H1 (cell line): Measurements from ENCODE around the gene HSPA12A. TPM values are rescaled to one million over a fixed set of nuclear protein-coding genes. Genes with fewer than 3 reads are reported as not detected.

Source experiments
- CTCF ChIA-PET: fragments of 300-600 bp; sonication (Branson Sonifier 250); formaldehyde crosslinking; loops from one replicate; lab custom pipeline; 2021; ENCODE audit not compliant: partially characterized antibody; lab: Charles Lee
- POLR2A ChIA-PET: fragments of 300-600 bp; sonication (Branson Sonifier 250); formaldehyde crosslinking; loops from one replicate; lab custom pipeline; 2021; ENCODE audit warnings: inconsistent platforms; ENCODE audit not compliant: partially characterized antibody; lab: Charles Lee
- DNase-seq, 2 experiments: peaks; one replicate each; pipeline versions ENCODE4 v3.0.0 to v3.0.0-alpha.2; 2010 to 2022; ENCODE audit warnings: low spot score in 2 of 2, low read depth in 1 of 2, mixed read lengths in 1 of 2
- FAIRE-seq: peaks from 2 replicates; lab custom pipeline; 2011; peaks lifted over from hg19 to GRCh38; lab: Jason Lieb, UNC
- H2AFZ ChIP-seq: 2 replicates; pipeline ENCODE4 v1.8.1; 2012; ENCODE audit warnings: low read length, inconsistent platforms
- H2AK5ac ChIP-seq: 2 replicates; pipeline ENCODE4 v1.6.1; 2013; ENCODE audit warnings: low read depth, low read length
- H2BK120ac ChIP-seq: replicated peaks from 2 replicates; pipeline ENCODE3; 2013; ENCODE audit warnings: low read depth, low read length, inconsistent platforms
- H2BK12ac ChIP-seq: 2 replicates; pipeline ENCODE4 v1.6.1; 2013; ENCODE audit warnings: low read depth, low read length
- H2BK15ac ChIP-seq: 2 replicates; pipeline ENCODE4 v1.6.1; 2013; ENCODE audit warnings: low read length
- H2BK20ac ChIP-seq: 2 replicates; pipeline ENCODE4 v1.6.1; 2013; ENCODE audit warnings: low read length
- H2BK5ac ChIP-seq: 2 replicates; pipeline ENCODE4 v1.6.1; 2013; ENCODE audit warnings: low read depth, low read length
- H3K14ac ChIP-seq: 2 replicates; pipeline ENCODE4 v1.6.1; 2013; ENCODE audit warnings: inconsistent platforms; ENCODE audit not compliant: insufficient read length
- H3K18ac ChIP-seq: 2 replicates; pipeline ENCODE4 v1.6.1; 2013; ENCODE audit warnings: low read length; ENCODE audit errors: extremely low read depth
- H3K23ac ChIP-seq: 2 replicates; pipeline ENCODE4 v1.6.1; 2013; ENCODE audit warnings: inconsistent platforms; ENCODE audit not compliant: insufficient read length
- H3K23me2 ChIP-seq: 2 replicates; pipeline ENCODE4 v1.6.1; 2013; ENCODE audit warnings: low read depth, low read length
- H3K27ac ChIP-seq: 2 replicates; pipeline ENCODE4 v1.6.1; 2011; ENCODE audit warnings: low read depth, low read length, inconsistent platforms
- H3K27me3 ChIP-seq, 4 experiments: replicated peaks in 1 of 4; 1 replicate in 1 of 4; 2 replicates in 3 of 4; pipeline versions ENCODE4 v1.6.1 to v1.8.1; 2011 to 2013; ENCODE audit warnings: low read length in 3 of 4, mild to moderate bottlenecking in 3 of 4, inconsistent platforms in 2 of 4, mixed read lengths in 2 of 4, moderate library complexity in 1 of 4; ENCODE audit not compliant: control insufficient read depth in 3 of 4, insufficient read depth in 3 of 4; ENCODE audit errors: extremely low read depth in 1 of 4
- H3K36me3 ChIP-seq, 4 experiments: 2 replicates each; pipeline versions ENCODE4 v1.6.1 to v1.8.1; 2011 to 2013; ENCODE audit warnings: mild to moderate bottlenecking in 4 of 4, low read length in 3 of 4, moderate library complexity in 2 of 4, control low read depth in 1 of 4, inconsistent platforms in 1 of 4; ENCODE audit not compliant: insufficient read depth in 4 of 4, control insufficient read depth in 2 of 4
- H3K4ac ChIP-seq: replicated peaks from 2 replicates; pipeline ENCODE3; 2013; ENCODE audit warnings: low read length, low read depth, mixed read lengths, inconsistent platforms; ENCODE audit not compliant: insufficient read length
- H3K4me1 ChIP-seq, 4 experiments: replicated peaks in 1 of 4; 1 replicate in 1 of 4; 2 replicates in 3 of 4; pipeline versions ENCODE4 v1.6.1 to v1.8.1; 2011 to 2013; ENCODE audit warnings: low read length in 3 of 4, inconsistent platforms in 2 of 4, mixed read lengths in 1 of 4; ENCODE audit not compliant: insufficient read depth in 4 of 4, control insufficient read depth in 3 of 4
- H3K4me2 ChIP-seq, 2 experiments: 2 replicates each; pipeline versions ENCODE4 v1.6.1 to v1.8.1; 2011 to 2013; ENCODE audit warnings: low read depth in 2 of 2, low read length in 2 of 2, control low read depth in 1 of 2, inconsistent platforms in 1 of 2, mild to moderate bottlenecking in 1 of 2; ENCODE audit not compliant: insufficient read depth in 1 of 2
- H3K4me3 ChIP-seq, 4 experiments: fragments of 200-600, 300-600 bp in 1 of 4; sonication (generic), shearing (Covaris generic), sonication (Bioruptor Twin) in 1 of 4; 2 replicates each; pipeline versions ENCODE4 v1.5.1 to v1.8.1; 2011 to 2016; ENCODE audit warnings: low read length in 4 of 4, low read depth in 3 of 4, control low read depth in 2 of 4, inconsistent platforms in 2 of 4, mild to moderate bottlenecking in 2 of 4, mixed read lengths in 1 of 4, moderate library complexity in 1 of 4; ENCODE audit not compliant: insufficient read depth in 2 of 4; ENCODE audit errors: extremely low read depth in 1 of 4
- H3K56ac ChIP-seq: replicated peaks from 2 replicates; pipeline ENCODE3; 2013; ENCODE audit warnings: low read depth, mild to moderate bottlenecking, mixed read lengths, low read length, inconsistent platforms; ENCODE audit not compliant: insufficient read length
- H3K79me1 ChIP-seq: 2 replicates; pipeline ENCODE4 v1.6.1; 2013; ENCODE audit warnings: low read depth, low read length, control low read depth
- H3K79me2 ChIP-seq, 2 experiments: 2 replicates each; pipeline versions ENCODE4 v1.6.1 to v1.8.1; 2012 to 2013; ENCODE audit warnings: low read length in 2 of 2, mild to moderate bottlenecking in 2 of 2, inconsistent platforms in 1 of 2; ENCODE audit not compliant: insufficient read depth in 2 of 2, control insufficient read depth in 1 of 2
- H3K9ac ChIP-seq, 4 experiments: replicated peaks in 1 of 4; 1 replicate in 1 of 4; 2 replicates in 3 of 4; pipeline versions ENCODE4 v1.6.1 to v1.8.1; 2011 to 2013; ENCODE audit warnings: low read depth in 3 of 4, low read length in 3 of 4, control low read depth in 2 of 4, mild to moderate bottlenecking in 2 of 4, moderate library complexity in 2 of 4, inconsistent platforms in 1 of 4; ENCODE audit errors: extremely low read depth in 1 of 4
- H3K9me3 ChIP-seq, 2 experiments: 2 replicates each; pipeline versions ENCODE4 v1.6.1 to v1.8.1; 2012 to 2013; ENCODE audit warnings: mild to moderate bottlenecking in 2 of 2, moderate library complexity in 2 of 2, control low read depth in 1 of 2, inconsistent platforms in 1 of 2, low read depth in 1 of 2, low read length in 1 of 2, mixed read lengths in 1 of 2; ENCODE audit not compliant: insufficient read depth in 2 of 2
- H4K20me1 ChIP-seq, 2 experiments: replicated peaks in 1 of 2; 2 replicates each; pipeline versions ENCODE3 to v1.8.1; 2011 to 2013; ENCODE audit warnings: inconsistent platforms in 2 of 2, low read length in 2 of 2, mild to moderate bottlenecking in 1 of 2; ENCODE audit not compliant: insufficient read depth in 2 of 2, control insufficient read depth in 1 of 2
- H4K5ac ChIP-seq: 2 replicates; pipeline ENCODE4 v1.6.1; 2013; ENCODE audit warnings: low read length, low read depth, mixed read lengths, inconsistent platforms; ENCODE audit not compliant: insufficient read length
- H4K8ac ChIP-seq: 2 replicates; pipeline ENCODE4 v1.8.0; 2013; ENCODE audit warnings: mild to moderate bottlenecking, moderate library complexity, low read length, inconsistent platforms; ENCODE audit not compliant: insufficient read depth; ENCODE audit errors: extremely low read depth
- H4K91ac ChIP-seq: replicated peaks from 2 replicates; pipeline ENCODE3; 2013; ENCODE audit warnings: low read length, mixed read lengths, inconsistent platforms; ENCODE audit not compliant: insufficient read length
- HDAC2 ChIP-seq, 2 experiments: fragments of 300-600 bp in 1 of 2; sonication (generic) in 1 of 2; IDR thresholded peaks; 2 replicates each; pipeline ENCODE4 v1.6.1; 2011 to 2012; ENCODE audit warnings: low read depth in 2 of 2, low read length in 2 of 2, mild to moderate bottlenecking in 2 of 2, moderate library complexity in 2 of 2, borderline replicate concordance in 1 of 2, inconsistent platforms in 1 of 2
- JUN ChIP-seq: IDR thresholded peaks from 2 replicates; pipeline ENCODE4 v1.6.1; 2011; ENCODE audit warnings: low read depth, mild to moderate bottlenecking, improper control_type of control experiment, low read length
- KDM1A ChIP-seq: fragments of 200-600, 300-600 bp; sonication (generic); IDR thresholded peaks from 2 replicates; pipeline ENCODE4 v1.7.1; 2016; ENCODE audit warnings: mild to moderate bottlenecking, low read length, borderline replicate concordance
- MAFK ChIP-seq: IDR thresholded peaks from 2 replicates; pipeline ENCODE4 v1.6.1; 2012; ENCODE audit warnings: low read depth, mild to moderate bottlenecking, improper control_type of control experiment, low read length
- NANOG ChIP-seq: IDR thresholded peaks from 2 replicates; pipeline ENCODE4 v1.6.1; 2011; ENCODE audit warnings: low read length, low read depth, mild to moderate bottlenecking, inconsistent platforms; ENCODE audit not compliant: insufficient read depth, poor library complexity, severe bottlenecking
- POLR2A ChIP-seq, 2 experiments: IDR thresholded peaks; 1 replicate in 1 of 2; 2 replicates in 1 of 2; pipeline ENCODE4 v1.6.1; 2011; ENCODE audit warnings: low read depth in 2 of 2, low read length in 2 of 2, mild to moderate bottlenecking in 2 of 2; ENCODE audit errors: control extremely low read depth in 1 of 2
- SIN3A ChIP-seq, 2 experiments: IDR thresholded peaks in 1 of 2; conservative IDR thresholded peaks in 1 of 2; 2 replicates each; pipeline ENCODE4 v1.6.1; 2011 to 2012; ENCODE audit warnings: low read length in 2 of 2, improper control_type of control experiment in 1 of 2, low read depth in 1 of 2, mild to moderate bottlenecking in 1 of 2
- SIX5 ChIP-seq: IDR thresholded peaks from 2 replicates; pipeline ENCODE4 v1.6.1; 2011; ENCODE audit warnings: mild to moderate bottlenecking, low read depth, low read length
- SP2 ChIP-seq: IDR thresholded peaks from 2 replicates; pipeline ENCODE4 v1.6.1; 2012; ENCODE audit warnings: mild to moderate bottlenecking, low read length, inconsistent platforms
- SRF ChIP-seq: IDR thresholded peaks from 2 replicates; pipeline ENCODE4 v1.6.1; 2011; ENCODE audit warnings: mild to moderate bottlenecking, low read depth, low read length, moderate library complexity
- WGBS, 2 experiments: shearing (Covaris generic) in 1 of 2; methylation state at CpG; one replicate each; pipeline versions ENCODE4 v1.1.6 to v1.1.7; 2013 to 2015; ENCODE audit warnings: low lambda C conversion rate in 2 of 2, mixed read lengths in 2 of 2, inconsistent platforms in 1 of 2, low coverage in 1 of 2, missing lambda C conversion rate in 1 of 2; ENCODE audit not compliant: insufficient replicate concordance in 2 of 2, insufficient coverage in 1 of 2, insufficient read length in 1 of 2; ENCODE audit errors: extremely low coverage in 1 of 2, missing lambda C conversion rate in 1 of 2; 5-methylcytosine and 5-hydroxymethylcytosine counted together
- polyA plus RNA-seq, 7 experiments: library from polyadenylated mRNA; depleted of rRNA in 3 of 7; stranded (reverse) in 5 of 7; unstranded in 2 of 7; fragments of >200 nt in 5 of 7; fragments of 200-250 nt in 2 of 7; gene quantifications; 1 replicate in 5 of 7; 2 replicates in 1 of 7; 4 replicates in 1 of 7; pipeline versions ENCODE4 v1.2.1 to v1.2.3, GENCODE V29; 2011 to 2013; ENCODE audit warnings: missing spikeins in 2 of 7, mixed read lengths in 2 of 7
- total RNA-seq: library from RNA; stranded (reverse); fragmentation: NEBNext Ultra II Directional; extraction: Animal tissue kit (Norgen Biotek cat#: 25700); gene quantifications from 2 replicates; pipeline ENCODE4 v1.2.1, GENCODE V29; 2021

HSPA12A gene
- total and polyA plus RNA-seq, 2 of the 8 experiments (the other 6 are each of a cell fraction or from before 2014, with no cell fraction given), result 3.1 to 6.9 TPM

DNA sequence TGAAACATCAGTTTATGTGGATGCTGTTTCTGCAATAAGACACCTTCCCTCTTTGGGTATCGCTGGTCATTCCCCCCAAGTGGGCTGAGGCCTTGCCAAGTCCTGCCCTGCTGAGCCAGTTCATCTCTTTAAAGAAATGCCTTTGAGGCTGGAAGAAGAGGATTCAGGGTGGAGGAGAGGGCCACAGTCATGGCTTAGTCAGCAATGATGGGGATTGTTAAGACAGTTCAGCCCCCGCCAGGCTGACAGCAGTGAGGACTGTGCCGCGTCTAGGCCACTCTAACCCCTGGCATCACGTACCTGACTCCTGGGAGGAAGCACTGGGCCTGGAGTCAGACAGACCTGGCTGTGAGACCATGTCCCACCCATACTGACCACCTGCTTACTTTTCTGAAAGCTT is 73.3 kb downstream of the HSPA12A start:
- Histone ChIP-seq H4K20me1 (peaks cover 0 to 2% of the 10 kb centered on the region in 2 experiments), H2BK5ac (no peak overlapping the region), H3K9ac (peak overlapping the region in 2 of 4 experiments; percentile 85 to 90; a peak in 1 of 7 replicates), H4K5ac (no peak overlapping the region), H3K36me3 (peaks cover 5 to 31% (median 10%) of the 10 kb centered on the region in 4 experiments; a peak in 7 of 8 replicates), H3K4me3 (peak overlapping the region; percentile 68 to 89 (median 78); a peak in 5 of 8 replicates), H3K4me1 (peaks cover 0 to 20% (median 11%) of the 10 kb centered on the region in 4 experiments; a peak in 6 of 7 replicates), H2AK5ac (0 out of 2 replicates have a peak overlapping the region, but pooled peaks have one; percentile 17), H3K4ac (no peak overlapping the region), H3K23me2 (no peaks in the 10 kb centered on the region; the same call in none of the 2 replicates), H3K23ac (no peak overlapping the region), H2BK12ac (peak overlapping the region; percentile 79; the same call in 1 of the 2 replicates), H3K27me3 (no peaks in the 10 kb centered on the region), H2BK15ac (no peak overlapping the region), H3K27ac (no peak overlapping the region), H2AFZ (no peak overlapping the region), H2BK120ac (no peak overlapping the region), H3K79me2 (0 out of 4 replicates have a peak, but pooled peaks cover 0 to 4% of the 10 kb centered on the region in 2 experiments), H3K79me1 (peaks cover 2% of the 10 kb centered on the region; the same call in 1 of the 2 replicates), H3K14ac (no peak overlapping the region), H3K56ac (no peak overlapping the region), H4K8ac (peak overlapping the region; percentile 26; the same call in 1 of the 2 replicates), H3K4me2 (peak overlapping the region; percentile 68 to 75), H2BK20ac (no peak overlapping the region), H3K9me3 (no peaks in the 10 kb centered on the region), H4K91ac (no peak overlapping the region), H3K18ac (peak overlapping the region; percentile 64; the same call in 1 of the 2 replicates)
- CTCF ChIA-PET, result interaction anchor here (0.6 to 1.0 kb wide), 2 partner anchors 12 to 205 kb away, joined by 3 read pairs; no protein-coding TSS in a partner anchor
- 82% methylated on average over 5 of the region's 5 CpGs; no CpG with 5 or more reads in 1 of the 2 experiments for WGBS, 2 experiments
- DNase-seq, result peak in 1 of 2 experiments; percentile 41
- no peak for FAIRE-seq
- POLR2A ChIA-PET, result interaction anchor here (1.0 to 1.8 kb wide), 3 partner anchors 9 to 15 kb away, joined by 3 to 10 read pairs (median 4); no protein-coding TSS in a partner anchor
- TF ChIP-seq SIX5, result no peak
- no peak for TF ChIP-seq NANOG
- TF ChIP-seq MAFK, result no peak
- TF ChIP-seq POLR2A (IDR thresholded peaks at IDR 0.05; ENCODE audit: control extremely low read depth in 1 of 2, low read depth in 2 of 2, low read length in 2 of 2), result no peak
- no peak for TF ChIP-seq SP2
- no peak for TF ChIP-seq KDM1A
- TF ChIP-seq SRF, result no peak
- no peak for TF ChIP-seq HDAC2 (IDR thresholded peaks at IDR 0.05; ENCODE audit: borderline replicate concordance in 1 of 2, low read depth in 2 of 2, low read length in 2 of 2)
- TF ChIP-seq JUN, result no peak
- no peak for TF ChIP-seq SIN3A (conservative IDR thresholded peaks at IDR 0.05 in 1 of 2, IDR thresholded peaks at IDR 0.05 in 1 of 2; ENCODE audit: low read depth in 1 of 2, low read length in 2 of 2)
